T-cell (primary cell): ENCODE measurements around the gene STK25. TPM values are rescaled to one million over a fixed set of nuclear protein-coding genes. Genes with fewer than 3 reads are reported as not detected.

Experiments
- ATAC-seq, 4 experiments: fragments of 200-7000 bp in 3 of 4; fragments of 150-1000 bp in 1 of 4; cut with Tn5 transposase; replicated peaks in 1 of 4; 1 replicate in 3 of 4; 2 replicates in 1 of 4; pipeline ENCODE4 v1.10.0; 2021; ENCODE audit warnings: moderate library complexity in 3 of 4, mild to moderate bottlenecking in 2 of 4, moderate number of reproducible peaks in 1 of 4
- CTCF ChIA-PET, 2 donors: fragments of 300-600 bp; sonication (Branson Sonifier 250); formaldehyde crosslinking; loops; one replicate each; lab custom pipeline; 2022; ENCODE audit warnings: antibody characterized with exemption in 2 of 2; lab: Charles Lee
- POLR2A ChIA-PET, 2 donors: fragments of 300-600 bp; sonication (Branson Sonifier 250); formaldehyde crosslinking; loops; one replicate each; lab custom pipeline; 2022; ENCODE audit warnings: antibody characterized with exemption in 2 of 2; lab: Charles Lee
- DNase-seq, 35 experiments: peaks; one replicate each; pipeline versions ENCODE4 v3.0.0 to v3.0.0-alpha.2; 2013 to 2023
- H3K27ac ChIP-seq: one replicate; pipeline ENCODE4 v1.5.1; 2013; ENCODE audit warnings: low read length
- H3K27me3 ChIP-seq, 2 experiments: replicated peaks in 1 of 2; 1 replicate in 1 of 2; 2 replicates in 1 of 2; pipeline versions ENCODE4 v1.6.1 to v1.7.0; 2013; ENCODE audit warnings: low read length in 1 of 2, mixed read lengths in 1 of 2; ENCODE audit not compliant: control insufficient read depth in 2 of 2, insufficient read depth in 2 of 2; ENCODE audit errors: extremely low read depth in 1 of 2
- H3K36me3 ChIP-seq, 2 donors: 1 replicate in 1 of 2; 2 replicates in 1 of 2; pipeline versions ENCODE4 v1.6.1 to v1.7.0; 2013; ENCODE audit warnings: low read length in 1 of 2; ENCODE audit not compliant: control insufficient read depth in 2 of 2, insufficient read depth in 1 of 2; ENCODE audit errors: extremely low read depth in 1 of 2
- H3K4me1 ChIP-seq, 2 experiments: 1 replicate in 1 of 2; 2 replicates in 1 of 2; pipeline versions ENCODE4 v1.6.1 to v1.7.0; 2013; ENCODE audit warnings: low read length in 2 of 2, mixed read lengths in 1 of 2; ENCODE audit not compliant: insufficient read depth in 2 of 2, control insufficient read depth in 1 of 2; ENCODE audit errors: extremely low read depth in 1 of 2
- H3K4me3 ChIP-seq, 2 donors: 1 replicate in 1 of 2; 2 replicates in 1 of 2; pipeline versions ENCODE4 v1.5.1 to v1.7.0; 2013; ENCODE audit warnings: mild to moderate bottlenecking in 2 of 2, low read length in 1 of 2, moderate library complexity in 1 of 2; ENCODE audit not compliant: control insufficient read depth in 1 of 2; ENCODE audit errors: extremely low read depth in 1 of 2
- H3K9me3 ChIP-seq: 2 replicates; pipeline ENCODE4 v1.7.0; 2013
- H3K27ac Mint-ChIP-seq, 2 donors: one replicate each; pipeline ENCODE4 v1.8.0; 2020 to 2021; ENCODE audit warnings: mild to moderate bottlenecking in 2 of 2, mixed read lengths in 2 of 2
- H3K27me3 Mint-ChIP-seq, 2 donors: one replicate each; pipeline ENCODE4 v1.8.0; 2021 to 2022; ENCODE audit warnings: mixed read lengths in 2 of 2
- H3K36me3 Mint-ChIP-seq: one replicate; pipeline ENCODE4 v1.8.0; 2021; ENCODE audit warnings: mixed read lengths
- H3K4me1 Mint-ChIP-seq, 3 donors: one replicate each; pipeline ENCODE4 v1.8.0; 2020 to 2022; ENCODE audit warnings: mixed read lengths in 3 of 3, mild to moderate bottlenecking in 1 of 3
- H3K4me3 Mint-ChIP-seq, 3 donors: one replicate each; pipeline ENCODE4 v1.8.0; 2020 to 2022; ENCODE audit warnings: mild to moderate bottlenecking in 3 of 3, mixed read lengths in 3 of 3, moderate library complexity in 3 of 3
- H3K9me3 Mint-ChIP-seq, 3 donors: one replicate each; pipeline ENCODE4 v1.8.0; 2020 to 2022; ENCODE audit warnings: mixed read lengths in 3 of 3
- WGBS: methylation state at CpG from one replicate; pipeline ENCODE4 v1.1.5; 2013; ENCODE audit warnings: missing lambda C conversion rate; ENCODE audit not compliant: insufficient coverage; 5-methylcytosine and 5-hydroxymethylcytosine counted together
- total RNA-seq, 35 experiments: library from RNA in 6 of 35; stranded (reverse) in 6 of 35; fragments of 120-200 nt in 1 of 35; gene quantifications; one replicate each; pipeline versions ENCODE4 v1.2.1 to v1.2.4 and lab custom pipeline; 2013 to 2026

Gene STK25
- total RNA-seq, 5 donors from 2014 or later (not counting 1 experiment from before 2014, with no cell fraction given): 113 to 199 (median 193) TPM

DNA sequence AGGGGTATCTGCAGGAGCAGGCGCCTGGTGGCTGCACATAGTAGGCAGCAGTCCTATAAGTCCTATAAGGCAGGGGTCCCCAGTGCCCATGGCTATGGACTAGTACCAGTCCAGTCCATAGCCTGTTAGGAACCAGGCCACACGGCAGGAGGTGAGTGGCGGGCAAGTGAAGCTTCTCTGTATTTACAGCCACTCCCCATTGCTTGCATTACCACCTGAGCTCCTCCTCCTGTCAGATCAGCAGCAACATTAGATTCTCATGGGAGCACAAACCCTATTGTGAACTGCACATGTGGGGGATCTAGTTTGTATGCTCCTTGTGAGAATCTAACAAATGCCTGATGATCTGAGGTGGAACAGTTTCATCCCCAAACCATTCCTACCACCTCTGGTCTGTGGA, 33.1 kb downstream of the STK25 start:
- CTCF ChIA-PET: no interaction called here

DNA sequence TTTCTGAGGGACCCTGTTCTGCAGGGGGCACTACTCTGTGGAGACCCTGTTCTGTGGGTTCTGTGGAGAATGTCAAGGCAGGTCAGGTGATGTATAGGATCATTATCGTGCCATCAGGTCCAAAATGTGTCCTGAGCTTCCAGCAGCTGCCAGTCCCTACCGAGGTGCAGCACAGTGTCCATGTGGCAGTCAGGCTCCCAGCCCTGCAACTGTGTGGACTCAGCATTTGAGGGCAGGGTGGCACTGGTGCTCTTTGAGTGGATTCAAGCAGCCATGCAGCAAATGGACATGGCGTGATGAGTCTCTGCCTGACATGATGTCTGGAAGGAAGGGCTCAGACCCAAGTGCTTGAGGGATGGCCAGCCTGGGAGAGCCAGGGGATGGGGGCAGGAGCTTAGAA, 35.0 kb downstream of the STK25 start:
- H3K4me3 Mint-ChIP-seq: no peak overlapping the region
- ChIA-PET POLR2A (no interaction called here), CTCF (no interaction called here)
- WGBS: 67% methylated on average over 3 of the region's 3 CpGs
- DNase-seq: no peak
- Histone ChIP-seq H3K9me3 (no peaks in the 10 kb centered on the region), H3K4me1 (no peaks in the 10 kb centered on the region), H3K27me3 (peaks cover 2 to 19% of the 10 kb centered on the region in 2 experiments), H3K27ac (no peak overlapping the region), H3K4me3 (no peak overlapping the region), H3K36me3 (no peaks in the 10 kb centered on the region)
- H3K36me3 Mint-ChIP-seq: peaks cover 24% of the 10 kb centered on the region
- H3K4me1 Mint-ChIP-seq: peaks cover 3 to 7% (median 6%) of the 10 kb centered on the region in 3 donors
- H3K9me3 Mint-ChIP-seq: no peaks in the 10 kb centered on the region
- peaks cover 17 to 18% of the 10 kb centered on the region in 2 donors for H3K27me3 Mint-ChIP-seq
- H3K27ac Mint-ChIP-seq: no peak overlapping the region
- ATAC-seq: no peak

More for the DNA sequence above, 33.1 kb downstream of the STK25 start:
- H3K27me3 ChIP-seq: peaks cover 2 to 23% of the 10 kb centered on the region in 2 experiments
- no peak overlapping the region for H3K27ac Mint-ChIP-seq
- H3K36me3 ChIP-seq: peaks cover 0 to 4% of the 10 kb centered on the region in 2 donors
- ATAC-seq (no peak), DNase-seq (no peak)
- peaks cover 32% of the 10 kb centered on the region for H3K36me3 Mint-ChIP-seq
- H3K4me3 ChIP-seq: no peak overlapping the region
- POLR2A ChIA-PET: no interaction called here
- 100% methylated on average over 2 of the region's 3 CpGs for WGBS
- no peak overlapping the region for H3K27ac ChIP-seq
- H3K9me3 Mint-ChIP-seq: no peaks in the 10 kb centered on the region
- peaks cover 2% of the 10 kb centered on the region in 3 donors for H3K4me1 Mint-ChIP-seq
- no peak overlapping the region for H3K4me3 Mint-ChIP-seq
- H3K27me3 Mint-ChIP-seq: peaks cover 17 to 18% of the 10 kb centered on the region in 2 donors
- H3K4me1 ChIP-seq: no peaks in the 10 kb centered on the region
- H3K9me3 ChIP-seq: no peaks in the 10 kb centered on the region

DNA sequence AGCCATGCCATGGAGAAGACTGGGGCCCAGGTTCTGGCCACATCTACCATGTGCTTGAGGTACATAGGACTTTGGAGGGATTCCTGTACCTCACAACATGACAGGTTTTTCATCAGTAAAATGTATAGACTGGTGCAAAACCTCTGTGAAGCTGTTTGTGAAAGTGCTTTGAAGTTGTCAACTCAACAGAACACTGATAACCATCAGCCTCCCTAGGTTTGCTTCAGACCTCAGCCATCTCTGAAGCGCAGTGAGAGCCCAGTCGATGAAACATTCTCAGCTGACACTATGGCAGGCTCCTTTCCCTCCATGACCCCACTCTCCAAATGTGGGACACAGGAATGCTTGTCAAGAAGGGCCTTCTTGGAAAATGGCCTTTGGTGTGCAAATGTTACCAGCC, 38.6 kb downstream of the STK25 start:
- Mint-ChIP-seq H3K36me3 (peaks cover 20% of the 10 kb centered on the region), H3K4me3 (no peak overlapping the region), H3K27me3 (peaks cover 18 to 20% of the 10 kb centered on the region in 2 donors), H3K9me3 (no peaks in the 10 kb centered on the region), H3K27ac (no peak overlapping the region), H3K4me1 (peaks cover 3 to 7% (median 6%) of the 10 kb centered on the region in 3 donors)
- CTCF ChIA-PET: no interaction called here
- 14% methylated on average over 1 of the region's 2 CpGs for whole genome bisulfite sequencing
- no peak overlapping the region for H3K27ac ChIP-seq
- H3K4me3 ChIP-seq: no peak overlapping the region
- DNase-seq (no peak), ATAC-seq (peak in 1 of 4 experiments; percentile 43)
- no peaks in the 10 kb centered on the region for H3K9me3 ChIP-seq
- H3K4me1 ChIP-seq: no peaks in the 10 kb centered on the region
- POLR2A ChIA-PET: no interaction called here
- peaks cover 4 to 32% of the 10 kb centered on the region in 2 experiments for H3K27me3 ChIP-seq
- no peaks in the 10 kb centered on the region for H3K36me3 ChIP-seq

DNA sequence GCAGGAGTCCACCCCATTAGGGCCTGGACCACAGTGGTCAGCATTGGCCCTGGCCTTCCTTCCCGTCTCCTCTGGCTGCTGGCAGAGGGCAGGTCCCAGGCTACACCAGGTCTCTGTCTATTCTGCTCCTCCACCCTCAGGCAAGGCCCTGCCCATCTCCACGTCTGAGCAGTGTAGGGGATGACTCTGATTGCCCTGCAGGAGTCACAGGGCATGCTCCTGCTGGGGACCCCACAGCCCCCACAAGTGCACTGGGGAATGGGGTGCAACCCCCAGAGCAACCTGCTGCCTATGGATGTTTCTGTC, 40.0 kb downstream of the STK25 start:
- no peaks in the 10 kb centered on the region for H3K4me1 ChIP-seq
- H3K36me3 ChIP-seq: no peaks in the 10 kb centered on the region
- H3K27me3 ChIP-seq: peaks cover 4 to 29% of the 10 kb centered on the region in 2 experiments
- H3K27ac Mint-ChIP-seq: no peak overlapping the region
- no peak for DNase-seq
- H3K36me3 Mint-ChIP-seq: peaks cover 20% of the 10 kb centered on the region
- WGBS: 80% methylated on average over 2 of the region's 2 CpGs
- H3K9me3 Mint-ChIP-seq: no peaks in the 10 kb centered on the region
- ATAC-seq: no peak
- H3K4me1 Mint-ChIP-seq: peaks cover 3 to 7% (median 6%) of the 10 kb centered on the region in 3 donors
- ChIA-PET CTCF (no interaction called here), POLR2A (no interaction called here)
- no peak overlapping the region for H3K4me3 Mint-ChIP-seq
- H3K9me3 ChIP-seq: no peaks in the 10 kb centered on the region
- H3K27me3 Mint-ChIP-seq: peaks cover 18 to 20% of the 10 kb centered on the region in 2 donors
- no peak overlapping the region for H3K27ac ChIP-seq
- H3K4me3 ChIP-seq: no peak overlapping the region

DNA sequence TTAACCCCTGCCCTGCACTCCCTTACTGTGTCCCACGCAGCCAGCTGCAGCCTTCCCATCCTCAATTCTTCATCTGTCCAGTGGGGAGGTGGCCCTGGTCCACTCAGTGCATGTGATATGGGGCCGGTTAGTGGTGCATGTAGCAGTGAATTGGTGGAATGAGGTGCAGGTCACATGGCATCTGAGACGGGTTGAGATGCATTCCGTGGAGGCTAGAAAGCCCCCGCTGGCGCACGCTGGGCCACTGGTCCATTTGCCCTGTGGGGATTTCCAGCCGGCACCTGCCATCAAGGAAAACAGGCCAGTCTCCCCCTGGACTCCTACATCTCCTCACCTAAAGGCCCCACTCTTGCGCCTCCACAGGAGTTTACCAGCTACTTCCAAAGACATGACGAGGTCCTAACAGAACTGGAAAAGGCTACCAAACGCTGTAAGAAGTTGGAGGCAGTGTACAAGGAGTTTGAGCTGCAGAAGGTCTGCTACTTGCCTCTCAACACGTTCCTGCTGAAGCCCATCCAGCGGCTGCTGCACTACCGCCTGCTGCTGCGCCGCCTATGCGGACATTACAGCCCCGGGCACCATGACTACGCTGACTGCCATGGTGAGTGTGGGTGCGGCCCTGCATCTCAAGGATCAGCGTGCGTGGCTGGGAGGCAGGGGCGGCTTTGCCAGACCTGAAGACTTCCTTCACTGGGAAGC, 40.5 kb downstream of the STK25 start:
- no peak overlapping the region for H3K4me3 ChIP-seq
- ATAC-seq: no peak
- H3K36me3 ChIP-seq: no peaks in the 10 kb centered on the region
- H3K4me1 Mint-ChIP-seq: peaks cover 3 to 7% (median 6%) of the 10 kb centered on the region in 3 donors
- no peak overlapping the region for H3K27ac Mint-ChIP-seq
- no peak for DNase-seq
- CTCF ChIA-PET: no interaction called here
- H3K4me3 Mint-ChIP-seq: no peak overlapping the region
- H3K9me3 Mint-ChIP-seq: no peaks in the 10 kb centered on the region
- H3K27me3 ChIP-seq: peaks cover 4 to 24% of the 10 kb centered on the region in 2 experiments
- H3K27me3 Mint-ChIP-seq: peaks cover 13 to 17% of the 10 kb centered on the region in 2 donors
- 93% methylated on average over 15 of the region's 23 CpGs for WGBS
- no peak overlapping the region for H3K27ac ChIP-seq
- POLR2A ChIA-PET: no interaction called here
- H3K4me1 ChIP-seq: no peaks in the 10 kb centered on the region
- H3K9me3 ChIP-seq: no peaks in the 10 kb centered on the region
- peaks cover 15% of the 10 kb centered on the region for H3K36me3 Mint-ChIP-seq

DNA sequence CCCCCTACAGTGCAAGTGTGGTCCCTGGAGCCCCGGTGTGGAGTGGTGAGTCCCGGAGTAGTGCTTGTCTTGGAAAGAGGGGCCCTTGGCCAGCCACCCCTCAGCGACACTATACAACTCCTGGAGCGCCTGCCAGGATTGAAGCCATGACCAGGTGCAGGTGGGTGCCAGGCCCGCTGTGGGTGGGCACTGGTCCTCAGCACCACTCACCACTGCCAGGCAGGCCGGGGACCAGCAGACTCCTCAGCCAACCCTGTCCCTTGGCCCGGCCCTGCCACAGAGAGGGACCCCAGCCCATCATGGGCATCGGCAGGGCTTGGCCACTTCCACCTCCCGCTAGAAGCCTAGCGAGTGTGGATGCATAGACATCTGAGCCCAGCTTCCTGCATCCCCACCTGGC, 42.2 kb downstream of the STK25 start:
- CTCF ChIA-PET: interaction anchor here (0.7 kb wide), 2 partner anchors 247 to 402 kb away, joined by 4 read pairs; no protein-coding TSS in a partner anchor
- H3K4me1 Mint-ChIP-seq: peaks cover 3 to 7% (median 6%) of the 10 kb centered on the region in 3 donors

More for the DNA sequence above, 42.2 kb downstream of the STK25 start:
- Histone ChIP-seq H3K9me3 (no peaks in the 10 kb centered on the region), H3K27me3 (peaks cover 2 to 15% of the 10 kb centered on the region in 2 experiments), H3K4me1 (no peaks in the 10 kb centered on the region), H3K36me3 (no peaks in the 10 kb centered on the region), H3K27ac (no peak overlapping the region), H3K4me3 (no peak overlapping the region)
- Mint-ChIP-seq H3K27me3 (peaks cover 0 to 4% of the 10 kb centered on the region in 2 donors), H3K27ac (no peak overlapping the region), H3K9me3 (no peaks in the 10 kb centered on the region), H3K4me3 (no peak overlapping the region), H3K36me3 (peaks cover 7% of the 10 kb centered on the region)
- ATAC-seq: no peak
- POLR2A ChIA-PET: no interaction called here
- WGBS: 85% methylated on average over 8 of the region's 10 CpGs
- no peak for DNase-seq
